Medulla oblongata (tissue), 1 donor: ENCODE results near the gene PDE4B.
A peak's percentile ranks its signal among the peaks of the same experiment; 100 is the strongest.
"Not testable (repeated sequence)": the region's sequence is repeated elsewhere in the genome, so short reads cannot be mapped to it uniquely, and the experiment has no call there.

Experiments
- DNase-seq: peaks from one replicate; pipeline ENCODE4 v3.0.0-alpha.2; 2015; ENCODE audit errors: extremely low spot score

The PDE4B gene

DNA sequence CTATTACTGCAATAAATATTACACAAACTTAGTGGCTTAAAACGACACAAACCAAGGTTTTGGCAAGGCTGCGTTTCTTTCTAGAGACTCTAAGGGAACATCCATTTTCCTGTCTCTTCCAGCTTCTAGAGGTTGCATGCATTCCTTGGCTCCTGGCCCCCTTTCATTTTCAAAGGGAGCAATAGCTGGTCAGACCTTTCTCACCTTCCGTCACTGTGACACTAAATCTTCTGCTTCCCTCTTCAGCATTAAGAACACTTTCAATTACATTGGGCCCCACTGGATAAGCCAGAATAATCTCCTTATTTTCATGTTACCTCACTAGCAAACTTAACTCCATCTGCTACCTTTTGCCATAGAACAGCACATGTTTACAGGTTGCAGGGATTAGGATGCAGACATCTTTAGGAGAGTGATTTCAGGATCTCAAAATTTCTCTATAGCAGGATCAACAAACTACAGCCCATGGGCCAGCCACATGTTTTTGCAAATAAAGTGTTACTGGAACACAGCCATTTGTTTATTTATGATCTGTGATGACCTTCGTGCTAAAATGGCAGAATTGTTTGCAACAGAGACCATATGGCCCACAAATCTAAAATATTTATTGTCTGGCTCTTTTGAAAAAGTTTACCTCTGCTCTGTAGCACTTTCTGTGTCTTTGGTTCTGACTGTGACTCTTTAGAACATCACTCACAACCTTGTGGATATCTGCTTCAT, 519.7 kb downstream of the PDE4B start:
- no peak for DNase-seq

DNA sequence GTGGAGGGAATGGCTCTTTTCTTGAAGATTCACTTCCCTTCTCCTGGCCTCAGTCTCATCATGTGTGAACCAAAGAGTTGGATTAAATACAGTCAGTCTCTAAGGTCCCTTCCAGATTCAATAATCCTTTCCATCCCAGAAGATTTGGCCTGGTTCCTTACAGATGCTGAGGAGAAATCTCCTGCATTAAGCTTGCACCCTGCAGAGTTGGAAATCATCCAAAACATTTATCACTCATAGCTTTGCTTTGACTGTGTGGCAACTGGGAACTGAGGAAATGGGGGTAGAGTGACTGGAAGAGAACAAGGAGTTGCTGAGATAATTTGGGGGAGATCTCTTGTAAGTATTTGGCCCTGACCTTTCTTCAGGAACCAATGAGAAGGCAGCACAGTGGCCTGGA, 520.7 kb downstream of the PDE4B start:
- no peak for DNase-seq

DNA sequence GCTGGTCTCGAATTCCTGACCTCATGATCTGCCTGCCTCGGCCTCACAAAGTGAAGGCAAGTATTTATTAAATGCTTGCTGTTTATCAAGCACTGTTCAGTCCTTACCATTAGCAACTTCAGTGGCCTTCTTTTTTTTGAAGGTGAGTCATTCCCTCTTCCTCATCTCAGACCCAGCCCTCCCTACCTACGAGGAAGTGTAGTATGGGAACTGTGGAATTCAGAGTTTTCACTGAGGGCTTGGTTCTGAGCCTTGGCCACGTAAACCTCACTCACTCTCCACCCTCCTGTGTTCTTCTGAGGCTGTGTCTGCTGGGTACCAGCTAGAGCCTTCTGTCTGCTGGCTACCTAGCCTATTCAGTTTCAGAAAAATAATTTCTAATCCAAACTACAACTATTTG, 523.0 kb downstream of the PDE4B start:
- no peak for DNase-seq

DNA sequence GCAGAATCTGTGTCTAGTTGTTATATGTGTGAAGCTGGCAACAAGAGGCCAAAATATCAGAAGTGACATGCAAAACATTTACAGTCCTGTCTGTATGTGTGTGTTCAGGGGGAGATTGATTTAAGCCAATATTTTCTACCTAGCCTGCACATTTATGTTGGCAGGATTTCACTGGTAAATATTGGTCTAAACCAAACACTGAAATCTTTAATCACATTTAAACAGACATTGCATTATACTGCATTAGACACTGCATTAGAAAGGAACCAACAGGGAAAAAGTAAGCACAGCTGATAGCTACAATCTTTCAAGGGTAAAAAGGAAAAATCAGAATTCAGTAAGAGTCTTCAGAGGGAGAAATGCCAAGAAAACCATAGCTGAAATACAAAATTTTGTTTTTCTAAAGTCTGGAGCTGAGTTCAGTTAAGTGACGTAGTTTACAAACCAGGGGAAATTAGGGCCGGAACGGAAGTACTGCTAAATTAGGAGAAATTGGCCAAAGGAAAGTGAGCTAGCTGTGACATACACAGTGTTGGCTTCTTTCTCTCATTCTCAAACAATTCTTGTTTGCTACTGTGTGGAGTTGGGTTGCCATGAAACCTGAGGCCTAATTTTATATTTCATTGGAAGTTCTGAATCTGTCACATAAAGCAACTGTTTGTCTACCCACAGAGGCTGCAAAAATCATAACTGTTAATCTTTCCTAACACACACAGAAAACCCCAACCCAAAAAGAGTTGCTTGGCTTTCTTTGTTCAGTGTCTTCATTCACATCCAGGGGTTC, 524.0 kb downstream of the PDE4B start:
- DNase-seq: no peak

DNA sequence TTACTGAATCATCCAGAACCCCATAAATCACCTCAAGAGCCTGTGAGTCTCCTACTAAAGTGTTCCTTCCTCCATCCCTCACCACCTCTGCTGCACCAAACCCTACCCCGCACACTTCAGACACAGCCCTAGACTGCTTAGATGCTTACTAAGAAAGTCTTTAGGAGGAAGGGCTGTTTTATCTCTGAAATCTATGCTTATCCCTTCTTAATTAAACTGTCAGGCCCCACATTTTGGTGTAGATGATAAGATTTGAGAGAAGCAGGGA, 524.5 kb downstream of the PDE4B start:
- no peak for DNase-seq

DNA sequence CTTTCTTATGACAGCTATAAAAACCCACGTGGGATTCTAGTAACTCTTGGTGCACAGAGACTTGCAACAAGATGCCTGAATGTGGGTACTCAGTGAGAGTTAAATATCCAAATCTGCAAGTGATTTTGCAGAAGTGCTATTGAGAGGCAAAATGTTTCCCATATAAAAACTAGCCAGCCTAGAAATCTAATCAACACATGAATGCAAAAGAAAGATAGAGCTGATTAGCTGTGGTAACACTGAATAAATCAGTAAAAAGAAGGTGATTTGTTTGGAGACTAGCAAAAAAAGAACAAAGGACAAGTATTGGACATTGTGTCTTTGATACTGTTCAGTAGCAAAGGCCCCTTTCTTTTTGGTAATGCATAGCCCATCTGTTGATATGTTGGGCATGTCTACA, 527.5 kb downstream of the PDE4B start:
- no peak for DNase-seq

DNA sequence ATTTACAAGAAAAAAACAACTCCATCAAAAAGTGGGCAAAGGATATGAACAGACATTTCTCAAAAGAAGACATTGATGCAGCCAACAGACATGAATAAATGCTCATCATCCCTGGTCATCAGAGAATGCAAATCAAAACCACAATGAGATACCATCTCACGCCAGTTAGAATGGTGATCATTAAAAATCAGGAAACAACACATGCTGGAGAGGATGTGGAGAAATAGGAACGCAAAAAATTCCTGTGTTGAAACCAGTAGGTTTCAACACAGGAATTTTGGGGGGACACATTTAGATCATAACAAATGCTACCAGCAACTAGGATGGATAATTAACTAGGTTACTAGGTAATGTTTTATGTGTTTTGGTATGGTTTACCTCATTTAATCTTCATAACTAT, 529.8 kb downstream of the PDE4B start:
- not testable (repeated sequence) for DNase-seq

DNA sequence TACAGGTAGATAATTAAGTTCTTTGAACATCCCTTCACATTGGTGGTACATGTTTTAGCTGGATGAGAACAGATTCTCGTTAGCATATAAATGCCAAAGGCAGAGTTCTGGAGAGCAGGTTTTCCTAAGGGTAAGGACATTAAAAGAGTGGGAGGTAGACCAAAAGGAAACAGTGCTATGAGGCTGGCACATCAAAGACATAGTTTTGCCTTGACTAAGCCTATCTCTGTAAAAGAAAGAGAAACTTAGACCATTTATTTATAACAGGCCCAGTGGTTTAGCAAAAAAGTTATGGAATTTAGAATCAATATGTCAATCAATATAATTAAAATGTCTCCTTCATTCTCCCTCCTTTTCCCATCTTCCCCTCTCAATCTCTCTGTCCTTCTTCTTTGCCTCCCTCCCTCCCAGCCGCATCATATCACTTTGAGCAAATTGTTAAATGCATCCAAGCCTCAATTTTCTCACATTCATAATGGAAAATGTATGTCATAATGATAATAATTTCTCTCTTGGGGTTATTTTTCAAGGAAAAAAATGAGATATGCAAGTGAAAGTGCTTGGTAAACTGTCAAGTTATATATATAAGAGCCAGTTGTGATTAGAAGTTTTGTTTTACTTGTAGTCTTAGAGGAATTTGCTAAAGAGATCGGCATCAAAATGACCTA, 531.4 kb downstream of the PDE4B start:
- DNase-seq: no peak

DNA sequence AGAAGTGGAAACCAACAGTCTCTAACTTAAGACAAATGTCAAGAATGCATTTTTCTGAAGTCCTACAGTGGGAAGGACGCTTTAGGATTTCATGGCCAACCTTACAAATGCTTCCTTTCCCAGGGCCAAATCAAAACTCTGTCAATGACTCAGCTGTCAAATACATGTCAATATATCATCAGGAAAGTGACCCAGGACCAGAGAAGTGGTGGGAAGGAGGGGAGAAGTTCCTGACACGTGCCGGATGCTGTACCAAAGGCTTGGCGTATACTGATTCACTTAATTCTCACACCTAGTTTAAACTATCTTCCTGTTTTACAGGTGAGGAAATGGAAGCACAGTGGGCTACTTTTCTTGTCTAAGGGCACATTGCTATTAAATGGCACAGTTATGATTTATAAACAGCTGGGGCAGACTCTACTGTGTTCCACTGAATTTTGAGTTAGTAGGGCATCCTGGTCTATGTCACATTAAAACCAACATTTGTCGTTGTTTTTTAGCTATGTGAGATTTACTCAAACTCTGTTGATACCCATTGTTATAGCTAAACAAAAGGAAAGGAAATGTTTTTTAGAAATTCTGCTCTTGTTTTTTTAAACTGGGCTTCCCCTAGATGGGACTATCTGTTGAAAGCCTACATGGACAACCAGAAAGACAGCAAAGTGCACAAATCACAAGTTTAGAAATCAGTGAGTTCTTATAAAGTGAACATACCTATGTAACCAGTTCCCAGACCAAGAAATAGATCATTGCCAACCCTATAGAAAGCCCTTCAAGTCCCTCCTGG, 533.1 kb downstream of the PDE4B start:
- DNase-seq: no peak

DNA sequence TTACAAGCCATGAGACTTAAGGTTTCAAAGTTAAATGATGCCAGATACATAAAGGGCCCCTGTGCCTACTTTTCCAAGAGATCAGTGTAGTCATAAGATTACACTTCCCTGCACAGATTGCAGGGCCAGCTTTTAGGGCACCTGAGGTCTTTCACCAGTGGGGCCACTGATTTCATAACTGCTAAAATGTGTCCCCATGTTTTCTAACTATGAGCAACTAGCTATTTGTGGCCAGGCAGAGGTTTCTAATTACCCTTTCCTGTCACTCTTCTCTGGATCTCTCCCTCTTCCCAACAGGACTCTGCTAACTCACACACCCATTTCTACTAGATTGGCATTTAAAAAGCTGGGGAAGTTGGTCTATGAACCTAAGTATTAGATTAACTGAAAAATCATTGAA, 534.2 kb downstream of the PDE4B start:
- no peak for DNase-seq

DNA sequence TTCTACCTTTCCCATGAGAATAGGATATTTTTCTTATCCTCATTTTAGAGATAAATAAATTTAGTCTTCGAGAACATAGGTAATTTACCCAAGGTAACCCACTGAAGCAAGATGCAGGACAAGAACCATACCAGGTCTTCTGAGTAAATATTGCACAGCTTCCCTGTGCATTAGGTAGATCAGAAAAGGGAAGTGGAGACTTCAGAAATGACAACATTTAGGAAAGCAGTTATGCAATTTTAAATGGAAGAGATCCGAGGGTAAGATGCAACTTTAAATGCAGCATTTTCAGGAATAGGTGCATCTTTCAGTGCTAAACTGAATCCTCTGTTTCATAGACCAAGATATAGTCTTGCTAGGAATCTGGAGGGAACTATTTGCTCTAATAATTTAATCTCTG, 534.9 kb downstream of the PDE4B start:
- DNase-seq: no peak

DNA sequence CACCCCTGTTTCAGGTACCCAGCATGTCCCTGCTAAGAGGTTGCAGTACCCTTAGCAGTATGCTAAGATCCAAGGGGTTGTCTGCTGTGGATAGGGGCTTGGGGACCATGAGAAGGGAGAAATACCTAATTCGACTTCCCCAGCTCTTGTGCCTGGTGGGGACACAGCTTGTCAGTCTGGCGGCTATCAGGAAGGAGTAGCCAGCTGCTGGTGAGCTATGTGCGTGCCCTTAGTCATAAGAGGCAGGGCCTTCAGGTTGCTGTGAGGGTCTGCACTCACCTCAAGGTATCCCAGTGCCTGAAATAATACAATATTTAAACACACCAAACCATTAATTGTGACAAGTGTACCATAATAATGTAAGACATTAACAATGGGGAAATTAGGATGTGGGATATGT, 536.2 kb downstream of the PDE4B start:
- DNase-seq: no peak

DNA sequence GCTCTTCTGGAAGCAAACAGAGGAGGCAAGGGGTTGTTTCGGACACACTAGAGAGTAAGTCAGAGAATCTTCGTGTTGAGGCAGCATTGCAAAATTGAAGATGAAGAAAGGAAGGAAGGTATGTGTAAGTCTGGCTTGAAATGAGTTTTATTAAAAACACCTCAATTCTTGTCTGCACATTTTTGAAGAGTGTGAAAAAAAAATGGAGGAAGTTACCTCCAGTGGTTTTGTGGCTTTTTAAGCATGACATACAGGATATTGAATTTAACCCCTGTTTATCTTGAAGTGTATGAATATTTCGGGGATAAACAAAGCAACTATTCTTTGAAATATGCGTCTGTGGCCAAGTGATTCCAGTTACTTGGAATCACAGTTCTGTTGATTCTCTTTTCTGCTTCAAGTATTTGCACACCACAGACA, 538.0 kb downstream of the PDE4B start:
- no peak for DNase-seq

DNA sequence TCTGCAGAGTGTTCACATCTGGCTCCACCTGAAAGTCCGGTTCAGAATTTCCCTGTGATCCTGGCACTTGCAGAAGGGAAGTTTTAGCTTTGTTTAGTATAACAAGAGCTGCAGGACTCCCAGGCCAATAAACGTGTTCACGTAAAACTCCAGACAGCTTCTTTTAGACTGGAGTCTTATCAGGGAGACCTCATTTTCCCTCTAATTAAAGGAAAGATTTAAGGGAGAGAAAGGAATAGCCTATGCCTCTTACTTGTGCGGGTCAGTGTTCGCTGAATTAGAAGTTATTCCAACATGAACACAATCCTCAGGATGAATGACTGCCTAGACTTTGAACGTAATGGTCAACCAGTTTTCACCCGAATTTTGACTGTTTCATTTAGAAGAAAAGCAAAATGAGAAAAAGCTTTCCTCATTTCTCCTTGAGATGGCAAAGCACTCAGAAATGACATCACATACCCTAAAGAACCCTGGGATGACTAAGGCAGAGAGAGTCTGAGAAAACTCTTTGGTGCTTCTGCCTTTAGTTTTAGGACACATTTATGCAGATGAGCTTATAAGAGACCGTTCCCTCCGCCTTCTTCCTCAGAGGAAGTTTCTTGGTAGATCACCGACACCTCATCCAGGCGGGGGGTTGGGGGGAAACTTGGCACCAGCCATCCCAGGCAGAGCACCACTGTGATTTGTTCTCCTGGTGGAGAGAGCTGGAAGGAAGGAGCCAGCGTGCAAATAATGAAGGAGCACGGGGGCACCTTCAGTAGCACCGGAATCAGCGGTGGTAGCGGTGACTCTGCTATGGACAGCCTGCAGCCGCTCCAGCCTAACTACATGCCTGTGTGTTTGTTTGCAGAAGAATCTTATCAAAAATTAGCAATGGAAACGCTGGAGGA, 539.2 kb downstream of the PDE4B start:
- DNase-seq: peak; percentile 66

DNA sequence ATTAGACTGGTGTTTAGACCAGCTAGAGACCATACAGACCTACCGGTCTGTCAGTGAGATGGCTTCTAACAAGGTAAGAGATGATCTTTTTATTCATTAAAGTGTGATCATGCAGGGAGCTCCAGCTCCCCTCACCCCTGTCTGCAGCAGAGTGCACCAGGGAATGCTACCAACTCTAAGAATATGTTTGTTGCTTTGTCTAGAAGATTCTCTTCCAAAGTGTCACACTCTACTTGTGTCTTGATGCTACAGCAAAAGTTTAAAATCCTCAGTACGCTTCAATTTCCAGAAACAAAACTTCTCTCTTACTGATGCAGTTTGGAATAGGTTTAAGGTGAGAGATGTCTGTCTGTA, 539.8 kb downstream of the PDE4B start:
- DNase-seq: no peak

DNA sequence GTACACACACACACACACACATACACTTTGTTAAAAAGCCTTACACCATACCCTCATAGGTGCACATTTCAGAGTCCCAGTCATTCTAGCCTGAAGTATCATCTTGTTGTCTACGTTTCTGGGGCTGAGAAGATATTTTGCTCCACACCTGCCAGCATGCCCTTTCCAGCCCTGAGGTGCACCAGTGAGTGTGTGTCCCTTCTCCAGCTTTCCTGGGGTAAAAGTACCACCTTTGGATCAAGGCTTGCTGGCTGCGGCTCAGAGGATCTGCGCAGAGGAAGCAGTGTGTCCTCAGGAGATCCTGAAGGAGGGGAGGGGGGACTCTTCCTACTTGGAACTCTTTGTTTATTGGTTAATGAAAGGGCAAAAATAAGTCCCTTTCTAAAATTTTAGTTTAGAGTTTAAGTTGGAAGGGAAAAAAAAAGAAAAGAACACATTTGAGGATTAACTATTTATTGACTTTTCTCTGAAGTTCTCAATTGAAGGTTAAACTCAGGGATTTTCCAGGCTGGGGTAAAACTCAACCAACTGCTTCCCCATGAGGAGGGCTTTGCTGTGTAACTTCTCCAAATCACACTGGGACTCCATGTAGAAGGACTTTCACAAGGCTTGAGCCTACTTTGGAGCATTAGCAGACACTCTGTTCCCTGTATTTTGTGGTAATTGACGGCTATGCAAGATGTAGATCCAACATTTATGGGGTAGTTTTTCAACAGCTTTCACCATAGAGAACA, 540.9 kb downstream of the PDE4B start:
- DNase-seq: peak; percentile 64

DNA sequence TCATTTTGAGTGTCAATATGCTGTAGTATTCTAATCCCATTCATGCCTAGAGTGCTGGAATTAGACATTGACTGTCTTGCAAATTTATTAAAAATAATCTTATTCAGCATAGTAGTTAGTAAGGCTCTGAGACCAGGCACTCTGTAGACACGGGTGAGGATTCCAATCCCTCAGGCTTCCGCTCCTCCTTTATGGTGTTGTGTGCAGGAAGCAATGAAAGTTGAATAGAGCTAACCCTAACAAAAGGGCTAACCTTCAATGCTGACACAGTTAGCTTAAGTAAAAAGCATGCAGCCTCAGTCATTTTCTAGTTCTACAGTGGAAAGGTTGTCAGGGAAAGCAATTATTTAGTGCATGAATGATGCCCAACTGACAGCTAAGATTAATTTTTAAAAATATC, 541.6 kb downstream of the PDE4B start:
- DNase-seq: no peak

DNA sequence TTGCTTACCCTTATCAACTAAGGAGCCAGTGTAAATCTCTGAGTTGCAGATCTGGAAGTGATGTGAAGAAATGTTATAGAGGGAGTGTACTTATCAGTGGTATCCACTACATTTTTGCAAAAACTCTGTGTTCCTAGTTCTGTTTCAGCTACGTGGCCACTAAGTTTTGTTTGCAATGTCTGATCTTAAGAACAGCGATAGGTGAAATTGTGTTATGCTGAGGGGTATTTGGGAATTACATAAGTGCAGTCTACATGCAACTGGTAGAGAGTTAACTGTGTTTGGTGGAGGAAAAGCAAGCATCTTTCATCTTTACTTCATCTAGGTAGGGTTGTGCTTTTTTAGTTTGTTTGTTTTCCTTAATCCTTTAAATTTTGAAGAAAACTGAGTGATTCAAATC, 542.4 kb downstream of the PDE4B start:
- no peak for DNase-seq

DNA sequence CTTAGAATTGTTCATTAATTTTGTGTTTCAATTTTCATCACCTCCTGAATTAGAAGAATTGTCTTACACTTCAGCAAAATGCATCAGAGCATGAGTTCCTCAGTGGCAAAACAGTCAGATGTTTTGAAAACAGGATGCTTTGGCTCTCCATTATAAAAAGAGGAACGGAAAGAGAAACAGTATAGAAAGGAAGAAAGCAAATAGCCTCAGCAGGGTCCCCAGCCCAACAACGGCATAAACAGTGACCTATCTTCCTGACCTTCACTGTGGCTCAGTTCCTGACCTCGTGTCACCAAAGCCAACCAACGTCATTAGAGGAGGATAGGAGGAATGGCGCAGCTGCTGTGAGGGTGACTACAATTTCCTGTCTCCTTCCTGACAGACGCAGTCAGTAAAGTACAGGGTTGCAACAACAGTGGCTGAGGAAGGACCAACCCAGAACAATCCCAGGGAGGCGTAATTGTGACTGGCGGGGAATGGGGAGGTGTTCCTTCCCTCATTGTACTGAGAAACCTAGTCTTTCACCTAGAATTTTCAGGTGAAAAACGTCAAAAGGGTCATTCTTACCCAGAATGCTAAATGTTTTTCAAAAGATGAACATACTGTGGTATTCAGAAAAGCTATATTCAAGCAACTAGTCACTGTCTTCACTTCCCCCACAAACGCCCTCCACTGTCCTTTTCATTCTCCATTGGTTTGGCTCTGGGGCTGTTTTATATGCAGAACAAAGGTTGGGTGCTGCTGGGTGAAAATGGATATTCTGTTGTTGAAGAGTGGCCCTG, 543.4 kb downstream of the PDE4B start:
- peak; percentile 91 for DNase-seq

DNA sequence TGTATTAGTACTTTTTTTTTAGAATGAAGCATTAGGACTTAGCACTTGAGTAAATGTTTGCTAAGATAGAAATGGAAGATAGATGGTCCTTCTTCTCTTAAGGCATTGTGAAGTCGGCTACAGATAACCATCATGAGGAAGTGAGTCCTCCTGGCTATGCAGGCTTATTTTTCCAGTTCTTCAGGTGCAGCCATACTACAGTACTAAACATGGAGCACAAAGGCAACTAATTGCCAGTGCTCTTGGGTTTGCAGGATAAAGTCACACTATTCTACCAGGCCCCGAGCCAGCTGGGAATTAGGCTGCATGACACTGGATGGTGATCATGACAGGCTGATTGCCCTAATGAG, 543.9 kb downstream of the PDE4B start:
- no peak for DNase-seq
